GM18498 (cell line): ENCODE measurements around the gene PTPN2.
"Not testable (repeated sequence)": the region's sequence is repeated elsewhere in the genome, so short reads cannot be mapped to it uniquely, and the experiment has no call there.

Experiments used
- ATAC-seq: cut with Tn5 transposase; IDR thresholded peaks from one replicate; pipeline ENCODE4 v1.9.1; 2021; ENCODE audit warnings: mild to moderate bottlenecking, moderate library complexity; ENCODE audit not compliant: unreplicated experiment

PTPN2 gene

DNA sequence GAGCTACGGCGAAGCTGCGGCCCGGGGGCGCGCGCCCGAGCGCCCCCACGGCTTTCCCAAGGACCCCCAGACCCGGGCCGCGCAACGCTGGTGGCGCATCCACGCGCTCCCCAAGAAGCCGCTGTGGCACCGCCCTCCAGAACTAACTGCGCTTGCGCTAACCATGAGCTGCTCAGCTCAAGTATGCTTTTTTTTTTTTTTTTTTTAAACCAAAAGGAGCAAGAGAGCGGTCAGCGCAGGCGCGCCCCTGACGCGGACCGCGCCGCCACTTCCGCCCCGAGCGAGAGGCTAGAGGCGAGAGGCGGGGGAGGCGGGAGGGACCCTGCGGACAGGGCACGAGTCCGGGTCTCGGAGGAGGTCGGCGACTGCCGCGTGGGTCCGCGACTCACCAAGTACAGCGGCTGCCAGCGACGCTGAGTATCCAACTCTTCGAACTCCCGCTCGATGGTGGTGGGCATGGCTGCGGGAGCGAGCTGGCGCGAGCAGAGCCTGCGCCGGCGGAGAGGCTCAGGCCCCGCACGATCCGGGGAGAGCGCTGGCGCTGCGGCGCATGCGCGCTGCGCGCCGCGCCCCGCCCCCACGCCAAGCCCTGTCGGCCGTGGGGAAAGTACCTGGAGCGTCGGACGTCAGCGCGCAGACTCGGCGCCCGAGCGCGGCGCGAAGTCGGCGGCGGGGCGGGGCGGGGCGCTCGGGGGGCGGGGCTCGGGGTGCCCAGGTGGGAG is at the start of gene PTPN2:
Gene PTPN2, minus strand, starts transcription at position 554 of the 722 bp plus-strand sequence. Its CDS starts 96 bp downstream, at position 458.
- ATAC-seq, result peak; percentile 82

DNA sequence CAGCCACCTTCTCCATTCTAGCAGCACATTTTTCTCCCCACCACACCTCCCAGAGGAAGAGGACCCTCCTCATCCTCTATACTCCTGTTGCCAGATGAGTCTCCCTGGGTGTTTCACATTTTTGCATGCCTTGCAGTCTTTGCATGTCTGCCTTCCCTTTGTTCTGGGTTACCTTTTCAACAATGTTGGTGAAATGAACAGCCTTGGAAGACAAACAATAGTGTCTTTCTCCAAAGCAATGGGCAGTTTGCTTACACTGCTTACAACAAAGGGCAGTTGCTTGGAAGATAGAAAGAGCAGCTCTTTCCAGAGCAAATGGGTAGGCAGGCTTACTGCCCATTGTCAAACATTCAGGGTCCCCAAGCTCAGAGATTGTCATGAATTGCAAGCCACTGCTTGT is 49.3 kb upstream of the PTPN2 start:
- ATAC-seq, result no peak

DNA sequence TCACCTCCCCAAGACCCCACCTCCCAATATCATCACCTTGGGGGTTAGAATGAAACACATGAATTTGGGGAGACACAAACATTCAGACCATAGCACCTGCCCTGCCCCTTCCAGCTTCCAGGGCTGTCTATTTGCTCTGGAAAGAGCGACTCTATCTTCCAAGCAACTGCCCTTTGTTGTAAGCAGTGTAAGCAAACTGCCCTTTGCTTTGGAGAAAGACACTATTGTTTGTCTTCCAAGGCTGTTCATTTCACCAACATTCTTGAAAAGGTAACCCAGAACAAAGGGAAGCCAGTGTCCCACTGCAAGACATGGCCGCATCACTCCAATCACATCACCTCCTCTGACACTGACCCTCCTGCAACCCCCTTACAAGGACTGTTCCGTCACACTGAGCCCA is 46.9 kb upstream of the PTPN2 start:
- ATAC-seq, result no peak

DNA sequence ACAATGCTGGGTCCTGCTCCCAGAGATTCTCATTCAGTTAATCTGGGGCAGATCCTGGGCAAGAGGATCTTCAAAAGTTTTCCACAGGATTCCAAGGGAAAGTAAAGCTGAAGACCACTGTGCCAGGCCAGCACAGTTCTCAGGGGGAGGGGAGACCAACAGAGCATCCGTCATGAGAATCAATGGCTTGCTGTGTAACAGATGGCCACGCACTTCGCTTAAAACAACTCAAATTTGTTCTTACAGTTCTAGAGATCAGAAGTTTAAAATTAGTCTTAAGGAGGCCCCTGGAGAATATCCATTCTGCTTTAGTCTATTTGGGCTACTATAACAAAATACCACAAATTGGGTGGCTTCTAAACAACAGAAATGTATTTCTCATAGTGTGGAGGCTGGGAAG is 46.3 kb upstream of the PTPN2 start:
- ATAC-seq, result no peak

DNA sequence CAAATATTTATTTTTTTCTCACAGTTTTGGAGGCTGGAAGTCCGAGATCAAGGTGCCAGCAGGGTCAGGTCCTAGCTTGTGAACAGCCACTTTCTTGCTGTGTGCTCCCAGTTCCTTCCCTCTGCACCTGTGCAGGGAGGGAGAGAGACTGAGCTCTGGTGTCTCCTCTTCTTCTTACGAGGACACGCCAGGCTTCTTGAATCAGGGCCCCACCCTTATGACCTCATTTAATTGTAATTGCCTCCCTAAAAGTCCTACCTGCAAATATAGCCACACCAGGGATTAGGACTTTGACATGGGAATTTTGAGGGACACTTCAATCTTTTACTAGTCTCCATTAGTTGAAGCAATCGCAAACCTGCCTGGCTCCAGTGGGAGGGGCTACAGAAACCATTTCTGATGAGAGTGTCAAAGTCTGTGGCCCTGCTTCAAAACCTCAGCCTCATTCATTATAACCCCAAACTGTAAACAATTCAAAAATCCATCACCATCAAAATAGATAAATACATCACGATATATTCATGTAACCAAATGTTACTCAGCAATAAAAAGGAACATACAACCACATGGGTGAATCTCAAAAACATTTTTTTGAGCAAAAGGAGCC is 45.5 kb upstream of the PTPN2 start:
- ATAC-seq, result no peak

DNA sequence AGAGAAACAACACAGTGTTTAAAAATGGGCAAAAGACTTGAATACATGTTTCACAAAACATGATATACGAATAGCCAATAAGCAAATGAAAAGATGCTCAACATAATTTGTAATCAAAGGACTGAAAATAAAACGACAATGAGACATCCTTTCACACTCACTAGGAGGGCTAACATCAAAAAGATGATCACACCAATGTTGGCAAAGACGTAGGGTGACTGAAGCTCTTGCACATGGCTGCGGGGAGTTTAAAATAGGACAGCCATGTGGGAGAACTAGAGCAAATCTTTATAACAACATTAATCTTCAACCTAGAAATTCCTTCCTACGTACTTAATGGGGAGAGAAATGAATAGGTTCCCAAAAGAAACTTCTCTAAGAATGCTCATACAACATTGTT is 44.6 kb upstream of the PTPN2 start:
- ATAC-seq, result no peak

DNA sequence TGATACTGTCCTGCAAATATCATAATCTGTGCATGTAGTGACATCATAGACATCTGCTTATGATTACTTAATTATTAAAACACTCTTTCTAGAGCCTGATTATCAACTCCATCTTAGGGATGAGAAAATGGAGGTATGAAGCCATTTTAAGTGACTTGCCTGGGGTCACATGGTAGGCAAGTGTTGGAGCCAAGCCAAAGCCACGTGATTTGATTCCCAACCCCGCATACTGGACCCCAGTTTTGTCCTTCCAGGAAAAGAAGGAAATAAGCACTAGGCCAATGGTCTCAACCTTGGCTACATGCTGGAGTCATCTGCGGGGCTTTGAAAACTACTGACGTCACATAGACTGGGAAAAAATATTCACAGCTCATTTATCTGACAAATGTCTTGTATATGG is 44.2 kb upstream of the PTPN2 start:
- ATAC-seq, result no peak

DNA sequence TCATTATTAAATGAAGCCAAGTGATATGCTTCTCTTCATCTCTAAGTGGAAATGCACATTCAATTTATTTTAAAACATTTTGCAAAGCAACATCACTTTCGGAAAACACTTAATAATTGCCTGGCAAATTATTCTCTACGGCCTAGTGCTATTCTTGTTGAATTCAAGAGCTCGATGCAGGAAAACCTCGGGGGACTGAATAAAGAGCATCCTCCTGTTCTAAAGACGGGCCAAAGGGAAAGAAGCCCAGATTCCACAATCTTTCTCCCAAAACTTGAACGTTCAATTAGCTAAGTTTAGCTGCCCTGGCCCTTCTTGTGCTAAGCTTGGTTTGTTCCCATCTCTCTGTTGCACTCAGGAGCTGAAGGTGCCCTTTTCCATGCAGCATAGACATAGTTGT is 40.6 kb upstream of the PTPN2 start:
- ATAC-seq, result no peak

DNA sequence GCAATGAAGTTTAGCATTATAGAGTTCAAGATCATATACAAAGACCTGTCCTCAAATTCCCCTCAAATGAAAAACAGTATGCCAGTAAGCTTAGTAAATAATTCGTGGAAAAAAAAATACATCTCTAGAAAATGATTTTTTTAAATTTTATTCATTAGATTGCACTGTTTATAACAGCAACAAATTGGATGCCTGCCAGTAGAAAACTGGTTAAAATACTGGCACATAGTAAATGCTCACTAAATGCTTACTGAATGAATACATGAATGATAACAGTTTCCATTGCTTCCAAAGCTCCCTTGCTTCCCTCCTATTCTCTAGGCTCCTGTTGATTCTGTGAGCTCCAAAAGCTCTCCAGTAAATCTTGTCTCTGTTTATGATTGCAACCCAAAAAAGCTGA is 38.2 kb upstream of the PTPN2 start:
- ATAC-seq, result no peak

DNA sequence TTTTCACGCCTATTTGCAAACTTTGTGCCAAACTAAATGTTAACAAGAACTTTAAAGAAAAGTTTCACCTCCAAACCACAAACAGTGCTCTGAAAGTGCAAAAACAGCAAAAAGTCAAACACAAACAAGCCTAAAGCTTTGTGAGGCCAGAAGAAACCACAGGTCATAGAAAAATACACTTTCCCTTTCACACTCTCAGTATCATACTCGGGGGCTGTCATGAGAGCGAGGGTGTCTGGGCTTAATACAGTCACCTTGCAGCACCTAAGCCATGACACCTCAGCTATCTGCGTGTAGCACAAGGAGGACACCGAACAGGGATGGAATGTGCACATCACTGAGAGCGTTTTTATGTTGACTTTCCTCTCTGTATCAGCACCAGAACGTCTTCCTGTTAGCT is 37.1 kb upstream of the PTPN2 start:
- ATAC-seq, result peak; percentile 72

DNA sequence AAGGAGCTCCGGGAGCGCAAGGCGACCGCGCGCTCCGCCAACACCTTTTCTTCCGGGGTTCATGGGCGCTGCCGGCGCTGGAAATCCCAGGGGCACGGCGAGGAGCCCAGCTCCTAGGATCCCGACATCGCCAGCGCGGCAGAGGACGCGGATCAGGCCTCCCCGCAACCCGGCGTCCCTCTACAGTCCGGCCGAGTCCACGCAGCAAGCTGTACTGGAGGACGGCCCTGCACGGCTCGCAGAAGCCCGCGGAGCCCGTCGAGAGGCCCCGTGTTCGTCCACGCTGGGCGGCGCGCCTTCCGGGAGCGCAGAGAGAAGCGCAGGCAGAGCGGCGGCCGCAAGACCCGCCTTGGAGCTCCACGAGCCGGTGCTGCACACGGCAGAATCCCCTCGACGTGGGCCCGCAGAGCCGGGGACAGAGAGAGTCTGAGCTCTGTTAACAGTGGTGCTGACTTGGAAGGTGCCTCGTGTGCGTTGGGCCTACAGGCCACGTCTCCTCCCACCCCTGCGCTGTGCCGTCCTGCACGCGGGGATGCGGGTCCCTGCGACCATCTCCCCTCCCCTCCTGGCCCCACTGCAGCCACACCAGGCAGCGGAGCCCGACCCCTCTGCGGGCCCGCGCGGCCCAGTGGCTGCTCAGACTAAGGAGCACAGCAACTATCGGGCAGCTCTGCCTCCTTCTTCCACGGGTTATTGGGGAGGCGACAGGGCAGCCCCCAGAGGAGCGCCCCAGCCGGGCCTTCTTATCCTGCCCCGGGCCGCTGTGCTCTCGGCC is 28.1 kb upstream of the PTPN2 start:
- no peak for ATAC-seq

DNA sequence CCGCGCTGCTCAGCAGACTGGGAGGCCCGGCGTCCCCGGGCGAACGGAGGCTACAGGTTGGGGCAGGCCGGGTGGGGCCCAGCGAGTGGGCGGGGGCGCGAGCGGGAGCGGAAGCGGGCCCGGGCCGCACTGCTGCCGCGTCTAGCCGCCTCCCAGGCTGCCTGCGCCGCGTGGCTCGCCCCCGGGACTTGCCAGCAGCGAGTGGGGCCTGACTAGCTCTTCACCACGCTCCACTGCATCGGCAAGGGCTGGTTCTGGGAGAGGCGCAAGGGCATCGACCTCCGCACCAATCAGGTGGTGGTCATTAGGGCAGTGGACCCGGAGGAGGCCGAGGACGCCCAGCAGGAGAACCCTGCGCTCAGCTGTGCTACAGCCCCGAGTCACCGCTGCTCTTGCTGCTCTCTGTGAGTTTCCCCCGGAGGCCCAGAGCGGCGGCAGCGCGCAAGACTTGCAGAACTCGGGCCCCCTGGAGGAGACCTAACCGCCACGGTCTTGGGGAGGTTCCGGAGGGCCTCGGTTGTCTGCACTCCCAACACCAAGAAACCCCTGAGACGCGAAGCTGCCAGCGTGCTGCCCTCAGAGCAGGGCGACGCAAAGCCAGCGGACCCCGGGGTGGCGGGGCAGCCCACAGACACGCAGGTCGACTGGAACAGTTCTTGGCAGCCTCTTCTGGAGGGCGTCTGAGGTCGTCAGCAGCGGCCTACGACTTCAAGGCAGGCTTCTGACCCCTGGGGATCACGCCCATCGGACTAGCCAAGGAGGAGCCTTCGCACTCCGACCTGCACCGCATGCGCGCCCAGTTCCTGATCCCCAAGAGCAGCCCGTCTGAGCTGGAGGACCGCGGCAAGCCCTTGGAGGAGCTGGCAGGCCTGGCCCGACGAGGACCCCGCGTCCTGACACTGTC is 27.2 kb upstream of the PTPN2 start:
- no peak for ATAC-seq

DNA sequence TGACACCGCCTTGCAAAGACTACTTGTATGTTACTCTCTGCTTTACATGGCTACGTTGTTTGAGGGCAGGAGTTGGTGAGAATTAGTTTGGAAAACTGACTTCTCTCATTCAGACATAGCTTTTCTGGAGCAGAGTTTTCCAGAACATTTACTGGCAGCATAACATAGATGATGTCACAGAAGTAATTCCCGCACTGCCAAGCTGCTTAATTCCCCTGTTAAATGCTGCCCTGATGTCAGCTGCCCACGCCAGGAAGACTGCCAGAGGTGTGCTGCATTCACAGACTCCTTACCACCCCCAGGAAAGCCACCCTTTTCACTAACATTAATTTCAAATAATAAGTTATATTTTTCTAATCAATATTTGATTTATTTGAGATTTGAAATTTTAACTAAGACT is 24.7 kb upstream of the PTPN2 start:
- ATAC-seq, result no peak

DNA sequence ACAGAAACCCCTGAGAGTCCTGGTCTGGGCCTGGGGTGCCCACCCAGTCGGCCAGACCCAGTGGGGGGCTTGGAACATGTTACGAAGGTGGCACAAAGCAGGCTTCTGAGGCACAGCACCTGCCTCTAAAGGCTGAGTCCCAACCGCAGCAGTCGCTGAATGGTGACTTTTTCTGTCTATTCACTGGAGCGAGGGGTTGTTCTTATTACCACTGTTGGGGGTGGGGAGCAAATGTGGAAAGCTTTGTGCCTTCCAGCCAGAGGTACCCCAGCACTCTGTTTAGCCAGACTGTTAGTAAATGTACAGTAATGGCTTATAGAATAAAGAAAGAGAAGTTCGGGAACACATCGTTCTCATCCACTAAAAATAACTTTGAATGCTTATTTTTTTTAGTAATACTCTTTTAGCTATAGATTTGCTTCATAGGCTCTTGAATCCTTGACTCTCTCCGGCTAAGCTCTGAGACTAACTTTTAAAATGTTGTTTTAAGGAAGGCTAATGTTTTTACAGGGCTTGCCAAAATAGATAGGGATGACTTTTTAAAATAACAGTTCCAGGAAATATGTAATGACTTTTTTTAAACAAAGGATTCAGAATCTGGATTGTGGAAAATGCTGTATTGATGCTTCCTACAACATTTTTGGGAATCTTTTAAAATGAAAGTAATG is 23.4 kb upstream of the PTPN2 start:
- ATAC-seq, result no peak

DNA sequence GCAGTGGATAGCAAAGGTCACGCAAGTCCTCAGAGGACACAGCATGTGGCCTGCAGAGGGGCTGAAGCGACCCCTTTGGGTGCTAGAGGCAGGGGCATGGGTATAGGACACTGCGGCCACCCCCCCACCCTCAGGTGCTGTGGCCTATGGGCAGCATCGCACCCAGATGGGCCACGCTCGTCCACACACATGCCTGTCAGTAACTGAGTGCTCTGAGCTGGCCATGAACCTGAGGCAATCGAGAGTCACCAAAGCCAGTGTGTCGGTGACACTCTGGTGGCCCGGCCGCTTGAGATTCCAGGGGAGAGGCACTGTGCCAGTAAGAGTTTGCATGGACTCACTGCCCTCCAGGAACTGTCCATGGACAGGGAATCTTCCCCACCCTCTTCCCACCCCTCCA is 22.7 kb upstream of the PTPN2 start:
- ATAC-seq, result no peak

DNA sequence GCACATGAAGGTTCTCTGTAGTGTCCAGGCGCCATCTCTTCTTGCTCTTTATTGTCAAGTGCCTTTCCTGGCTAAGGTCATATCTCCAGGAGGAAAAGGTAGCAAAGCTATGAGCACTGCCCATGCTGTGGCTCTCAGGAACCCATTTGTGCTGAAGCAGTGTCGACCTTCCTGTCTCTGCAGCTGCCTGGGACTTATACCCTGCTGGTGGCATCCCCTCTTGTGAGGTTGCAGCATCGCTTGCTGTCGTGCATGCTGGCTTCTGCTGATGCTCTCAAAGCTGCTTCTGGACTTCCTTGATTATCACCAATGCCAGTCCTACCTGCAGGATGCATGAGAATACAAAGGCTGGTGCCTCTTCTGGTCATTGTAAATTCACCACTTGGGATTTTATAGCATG is 22.1 kb upstream of the PTPN2 start:
- no peak for ATAC-seq

DNA sequence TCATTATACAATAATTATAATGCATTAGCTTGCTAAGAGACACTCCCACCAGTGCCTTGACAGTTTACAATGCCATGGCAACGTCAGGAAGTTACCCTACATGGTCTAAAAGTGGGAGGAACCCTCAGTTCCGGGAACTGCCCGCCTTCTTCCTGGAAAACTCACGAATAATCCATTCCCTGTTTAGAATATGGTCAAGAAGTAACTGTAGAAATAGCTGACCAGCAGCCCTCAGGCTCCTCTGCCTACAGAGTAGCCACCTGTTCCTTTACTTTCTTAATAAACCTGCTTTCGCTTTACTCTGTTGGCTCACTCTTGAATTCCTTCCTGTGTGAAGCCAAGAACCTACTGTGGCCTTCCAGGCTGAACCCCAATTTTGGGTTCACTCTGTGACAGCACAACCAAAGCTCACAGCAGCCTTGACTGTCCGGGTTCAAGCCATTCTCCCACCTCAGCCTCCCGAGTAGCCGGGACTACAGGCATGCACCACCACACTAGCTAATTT is 20.0 kb upstream of the PTPN2 start:
- no peak for ATAC-seq

DNA sequence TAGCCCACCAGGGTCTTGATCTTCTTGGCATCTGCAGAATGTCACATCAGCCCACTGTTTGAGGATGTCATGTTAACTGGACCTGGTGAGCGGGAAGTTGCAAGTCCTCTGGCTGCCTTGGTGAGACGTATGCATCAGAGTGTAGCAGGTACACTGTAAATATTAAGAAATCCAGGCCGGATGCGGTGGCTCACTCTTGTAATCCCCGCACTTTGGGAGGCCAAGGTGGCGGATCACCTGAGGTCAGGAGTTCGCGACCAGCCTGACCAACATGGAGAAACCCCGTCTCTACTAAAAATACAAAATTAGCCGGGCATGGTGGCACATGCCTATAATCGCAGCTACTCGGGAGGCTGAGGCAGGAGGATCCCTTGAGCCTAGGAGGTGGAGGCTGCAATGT is 17.2 kb upstream of the PTPN2 start:
- ATAC-seq, result not testable (repeated sequence)

DNA sequence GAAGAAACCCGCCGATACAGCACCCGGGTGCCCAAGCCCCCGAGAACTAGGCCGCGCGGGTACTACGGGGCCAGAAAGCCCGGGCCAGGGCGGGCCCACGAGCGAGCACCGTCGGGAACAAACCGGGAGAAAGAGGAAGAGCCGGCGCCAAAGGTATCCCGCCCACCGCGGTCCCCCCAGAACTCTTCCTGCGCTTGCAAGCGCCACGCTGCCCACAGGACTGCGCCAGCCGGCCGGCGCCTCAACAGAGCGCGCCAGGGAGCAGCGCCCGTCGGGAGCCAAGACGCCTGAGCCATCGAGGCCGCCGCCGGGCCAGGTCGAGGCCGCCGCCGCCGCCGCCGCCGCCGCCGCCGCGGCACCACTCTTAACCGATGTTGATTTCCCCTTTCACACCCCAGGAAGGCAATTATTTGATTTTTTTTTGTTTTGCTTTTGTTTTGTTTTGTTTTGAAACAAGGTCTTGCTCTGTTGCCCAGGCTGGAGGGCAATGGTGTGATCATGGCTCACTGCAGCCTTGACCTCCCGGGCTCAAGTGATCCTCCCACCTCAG is 12.8 kb upstream of the PTPN2 start:
- not testable (repeated sequence) for ATAC-seq

DNA sequence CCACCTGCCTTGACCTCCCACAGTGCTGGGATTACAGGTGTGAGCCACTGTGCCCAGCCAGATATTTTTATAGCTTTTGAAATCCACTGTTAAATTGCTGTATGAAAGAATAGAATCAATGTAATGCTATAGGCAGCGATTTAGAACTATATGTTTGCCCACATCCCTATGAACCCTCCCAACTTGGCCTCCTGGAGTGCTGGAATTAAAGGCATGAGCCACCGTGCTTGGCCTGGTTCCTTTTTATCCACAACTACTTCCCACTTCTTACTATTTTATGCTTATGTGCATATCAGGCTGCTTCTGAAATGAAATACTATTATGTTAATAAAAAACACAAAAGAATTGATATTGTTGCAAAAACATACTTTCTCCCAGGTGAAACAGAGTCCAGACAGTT is 11.6 kb upstream of the PTPN2 start:
- no peak for ATAC-seq
